Endodermal cell (in vitro differentiated cells): Measurements from ENCODE around the gene IL1R1. TPM values are rescaled to one million over a fixed set of nuclear protein-coding genes. Genes with fewer than 3 reads are reported as not detected.

Experiments used
- DNase-seq: peaks from one replicate; pipeline ENCODE4 v3.0.0-alpha.2; 2017
- H3K27ac ChIP-seq: 2 replicates; pipeline ENCODE4 v1.5.1; 2013; ENCODE audit warnings: mild to moderate bottlenecking, low read depth, low read length, moderate library complexity
- H3K27me3 ChIP-seq: 2 replicates; pipeline ENCODE4 v1.6.1; 2013; ENCODE audit warnings: mild to moderate bottlenecking, low read length, moderate library complexity; ENCODE audit not compliant: insufficient read depth, control insufficient read depth, poor library complexity, severe bottlenecking
- H3K36me3 ChIP-seq: 2 replicates; pipeline ENCODE4 v1.7.0; 2013; ENCODE audit warnings: mild to moderate bottlenecking, low read length, moderate library complexity; ENCODE audit not compliant: control insufficient read depth, insufficient read depth
- H3K4me1 ChIP-seq: one replicate; pipeline ENCODE4 v1.7.0; 2013; ENCODE audit warnings: low read length; ENCODE audit not compliant: control insufficient read depth, insufficient read depth
- H3K4me3 ChIP-seq: 2 replicates; pipeline ENCODE4 v1.5.1; 2013; ENCODE audit warnings: mild to moderate bottlenecking, low read length, moderate library complexity
- H3K9ac ChIP-seq: 2 replicates; pipeline ENCODE4 v1.6.1; 2013; ENCODE audit warnings: mild to moderate bottlenecking, low read length, moderate library complexity; ENCODE audit not compliant: poor library complexity, severe bottlenecking; ENCODE audit errors: extremely low read depth
- H3K9me3 ChIP-seq: 2 replicates; pipeline ENCODE4 v1.6.1; 2013; ENCODE audit warnings: mild to moderate bottlenecking, low read length, moderate library complexity; ENCODE audit not compliant: control insufficient read depth
- H3K27ac Mint-ChIP-seq: 2 replicates; pipeline ENCODE4 v1.8.0; 2020; ENCODE audit warnings: mixed read lengths
- H3K27me3 Mint-ChIP-seq: 2 replicates; pipeline ENCODE4 v1.8.0; 2021; ENCODE audit warnings: mild to moderate bottlenecking, mixed read lengths; ENCODE audit not compliant: insufficient read depth
- H3K36me3 Mint-ChIP-seq: 2 replicates; pipeline ENCODE4 v1.8.0; 2020; ENCODE audit warnings: low read depth, mixed read lengths
- H3K4me1 Mint-ChIP-seq: 2 replicates; pipeline ENCODE4 v1.8.0; 2020; ENCODE audit warnings: mixed read lengths
- H3K4me3 Mint-ChIP-seq: 2 replicates; pipeline ENCODE4 v1.8.0; 2020; ENCODE audit warnings: mild to moderate bottlenecking, moderate library complexity, mixed read lengths
- H3K9me3 Mint-ChIP-seq: 2 replicates; pipeline ENCODE4 v1.8.0; 2020; ENCODE audit warnings: mild to moderate bottlenecking, mixed read lengths
- CTCF ChIP-seq: fragments of 200-600 bp; sonication (generic); conservative IDR thresholded peaks from 2 replicates; pipeline ENCODE4 v1.5.0; 2021; ENCODE audit warnings: antibody characterized with exemption, mild to moderate bottlenecking
- WGBS, 2 experiments: methylation state at CpG; one replicate each; pipeline versions ENCODE4 v1.1.5 to v1.1.7; 2013; ENCODE audit warnings: missing lambda C conversion rate in 2 of 2, mixed read lengths in 1 of 2; ENCODE audit not compliant: insufficient coverage in 1 of 2, insufficient read length in 1 of 2; 5-methylcytosine and 5-hydroxymethylcytosine counted together
- total RNA-seq, 2 donors: library from RNA; stranded (reverse); fragmentation: NEBNext Ultra II Directional in 1 of 2; extraction: Animal tissue kit (Norgen Biotek cat#: 25700) in 1 of 2; gene quantifications; 2 replicates in 1 of 2; 3 replicates in 1 of 2; pipeline ENCODE4 v1.2.1, GENCODE V29; 2021

IL1R1 gene
- total RNA-seq, 2 donors from 2014 or later: 3.0 to 4.1 TPM

DNA sequence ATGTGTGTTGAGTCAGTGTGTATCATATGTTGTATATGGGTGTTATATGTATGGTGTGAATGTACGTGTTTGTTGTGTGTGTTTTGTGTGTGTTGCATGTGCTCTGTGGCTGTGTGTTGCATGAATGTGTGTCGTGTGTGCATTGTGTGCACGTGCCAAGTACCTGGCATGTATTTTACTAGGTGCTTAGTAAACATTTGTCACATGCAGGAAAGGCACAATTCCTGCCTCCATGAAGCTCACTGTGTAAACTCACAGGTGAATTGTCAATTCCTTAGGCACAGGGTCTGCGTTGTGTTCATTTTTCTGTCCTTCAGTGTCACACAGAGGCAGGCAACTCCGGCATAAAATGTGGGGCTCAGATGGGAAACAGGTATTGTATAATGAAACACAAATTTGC lies 22.3 kb upstream of the IL1R1 start:
- no peaks in the 10 kb centered on the region for H3K36me3 ChIP-seq
- H3K27ac ChIP-seq: no peak overlapping the region
- no peak overlapping the region for H3K27ac Mint-ChIP-seq
- H3K27me3 ChIP-seq: no peaks in the 10 kb centered on the region
- H3K4me3 Mint-ChIP-seq: no peak overlapping the region
- H3K9me3 ChIP-seq: no peaks in the 10 kb centered on the region
- H3K9me3 Mint-ChIP-seq: no peaks in the 10 kb centered on the region
- no peaks in the 10 kb centered on the region for H3K27me3 Mint-ChIP-seq
- H3K9ac ChIP-seq: no peak overlapping the region
- 91 to 94% methylated on average over 3 to 5 of the region's 5 CpGs for WGBS, 2 experiments
- peaks cover 2% of the 10 kb centered on the region for H3K4me1 ChIP-seq
- H3K4me3 ChIP-seq: no peak overlapping the region
- H3K36me3 Mint-ChIP-seq: no peaks in the 10 kb centered on the region
- peaks cover 11% of the 10 kb centered on the region for H3K4me1 Mint-ChIP-seq
- TF ChIP-seq CTCF: no peak
- no peak for DNase-seq

DNA sequence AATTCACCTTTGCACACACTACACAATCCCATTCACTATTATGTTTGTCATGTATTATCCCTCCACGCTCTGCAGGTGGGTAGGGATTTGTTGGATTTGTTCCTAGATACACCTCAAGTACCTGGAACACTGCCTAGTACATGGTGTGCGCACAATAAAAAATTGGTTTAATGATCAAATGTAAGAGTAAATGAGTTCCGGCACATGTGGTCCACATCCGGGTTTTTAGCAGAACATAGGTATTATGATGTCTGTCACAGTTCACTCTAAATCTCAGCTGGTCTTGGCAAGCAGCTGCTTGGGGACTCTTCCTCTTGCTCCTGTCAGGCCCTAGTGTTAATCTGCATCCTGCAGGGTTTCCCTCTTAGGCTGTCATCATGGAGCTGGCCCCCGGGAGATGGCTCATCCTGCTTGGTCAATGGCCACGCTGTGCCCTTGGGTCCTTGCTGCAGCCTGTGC lies 21.8 kb upstream of the IL1R1 start:
- peaks cover 2% of the 10 kb centered on the region for H3K4me1 ChIP-seq
- H3K27ac ChIP-seq: no peak overlapping the region
- 92 to 95% methylated on average over 3 to 6 of the region's 6 CpGs for WGBS, 2 experiments
- H3K9me3 Mint-ChIP-seq: no peaks in the 10 kb centered on the region
- H3K9me3 ChIP-seq: no peaks in the 10 kb centered on the region
- no peaks in the 10 kb centered on the region for H3K27me3 Mint-ChIP-seq
- no peaks in the 10 kb centered on the region for H3K36me3 ChIP-seq
- TF ChIP-seq CTCF: no peak
- H3K4me3 ChIP-seq: no peak overlapping the region
- no peaks in the 10 kb centered on the region for H3K27me3 ChIP-seq
- H3K4me3 Mint-ChIP-seq: no peak overlapping the region
- peaks cover 6% of the 10 kb centered on the region for H3K4me1 Mint-ChIP-seq
- H3K36me3 Mint-ChIP-seq: no peaks in the 10 kb centered on the region
- H3K9ac ChIP-seq: no peak overlapping the region
- DNase-seq: no peak
- H3K27ac Mint-ChIP-seq: no peak overlapping the region

DNA sequence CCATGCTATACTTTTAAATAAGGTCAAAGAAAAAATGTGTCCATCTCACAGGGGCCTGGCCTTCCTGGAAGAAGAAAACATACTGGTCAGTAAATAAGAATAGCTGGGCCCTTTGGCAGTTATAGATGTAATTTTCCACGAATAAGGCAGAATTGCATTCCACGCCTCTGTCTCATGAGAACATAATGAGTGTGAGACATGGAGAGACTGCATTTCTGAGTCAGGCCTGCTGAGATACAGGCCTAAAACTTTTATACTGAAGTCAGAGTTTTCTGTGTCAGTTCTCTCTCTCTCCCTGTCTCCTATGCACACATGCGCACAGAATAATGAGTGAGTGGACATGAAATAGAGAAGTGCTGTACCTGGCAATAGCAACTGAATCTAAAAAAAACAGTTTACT lies 20.4 kb upstream of the IL1R1 start:
- Histone ChIP-seq H3K4me1 (peaks cover 2% of the 10 kb centered on the region), H3K9me3 (no peaks in the 10 kb centered on the region), H3K27ac (no peak overlapping the region), H3K4me3 (no peak overlapping the region), H3K27me3 (no peaks in the 10 kb centered on the region), H3K36me3 (no peaks in the 10 kb centered on the region), H3K9ac (no peak overlapping the region)
- H3K4me3 Mint-ChIP-seq: no peak overlapping the region
- H3K4me1 Mint-ChIP-seq: peaks cover 3% of the 10 kb centered on the region
- no peaks in the 10 kb centered on the region for H3K36me3 Mint-ChIP-seq
- H3K27ac Mint-ChIP-seq: no peak overlapping the region
- H3K27me3 Mint-ChIP-seq: no peaks in the 10 kb centered on the region
- TF ChIP-seq CTCF: no peak
- 93 to 96% methylated on average over 2 to 3 of the region's 3 CpGs for WGBS, 2 experiments
- no peaks in the 10 kb centered on the region for H3K9me3 Mint-ChIP-seq
- no peak for DNase-seq
